ENCODE measurements around the gene MRTFA. TPM values are rescaled to one million over a fixed set of nuclear protein-coding genes. Genes with fewer than 3 reads are reported as not detected.

The MRTFA gene
- total and polyA plus RNA-seq, 9 of the 15 experiments (the other 6 are each of a cell fraction or from before 2014, with no cell fraction given) = 0.84 to 21.1 (median 3.7) TPM

GRCh38 chr22:40636380-40637182, at the start of gene MRTFA (continued):
- TF ChIP-seq, protein P1, sequence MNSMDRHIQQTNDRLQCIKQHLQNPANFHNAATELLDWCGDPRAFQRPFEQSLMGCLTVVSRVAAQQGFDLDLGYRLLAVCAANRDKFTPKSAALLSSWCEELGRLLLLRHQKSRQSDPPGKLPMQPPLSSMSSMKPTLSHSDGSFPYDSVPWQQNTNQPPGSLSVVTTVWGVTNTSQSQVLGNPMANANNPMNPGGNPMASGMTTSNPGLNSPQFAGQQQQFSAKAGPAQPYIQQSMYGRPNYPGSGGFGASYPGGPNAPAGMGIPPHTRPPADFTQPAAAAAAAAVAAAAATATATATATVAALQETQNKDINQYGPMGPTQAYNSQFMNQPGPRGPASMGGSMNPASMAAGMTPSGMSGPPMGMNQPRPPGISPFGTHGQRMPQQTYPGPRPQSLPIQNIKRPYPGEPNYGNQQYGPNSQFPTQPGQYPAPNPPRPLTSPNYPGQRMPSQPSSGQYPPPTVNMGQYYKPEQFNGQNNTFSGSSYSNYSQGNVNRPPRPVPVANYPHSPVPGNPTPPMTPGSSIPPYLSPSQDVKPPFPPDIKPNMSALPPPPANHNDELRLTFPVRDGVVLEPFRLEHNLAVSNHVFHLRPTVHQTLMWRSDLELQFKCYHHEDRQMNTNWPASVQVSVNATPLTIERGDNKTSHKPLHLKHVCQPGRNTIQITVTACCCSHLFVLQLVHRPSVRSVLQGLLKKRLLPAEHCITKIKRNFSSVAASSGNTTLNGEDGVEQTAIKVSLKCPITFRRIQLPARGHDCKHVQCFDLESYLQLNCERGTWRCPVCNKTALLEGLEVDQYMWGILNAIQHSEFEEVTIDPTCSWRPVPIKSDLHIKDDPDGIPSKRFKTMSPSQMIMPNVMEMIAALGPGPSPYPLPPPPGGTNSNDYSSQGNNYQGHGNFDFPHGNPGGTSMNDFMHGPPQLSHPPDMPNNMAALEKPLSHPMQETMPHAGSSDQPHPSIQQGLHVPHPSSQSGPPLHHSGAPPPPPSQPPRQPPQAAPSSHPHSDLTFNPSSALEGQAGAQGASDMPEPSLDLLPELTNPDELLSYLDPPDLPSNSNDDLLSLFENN (IDR thresholded peaks at IDR 0.05; ENCODE audit: low read depth in 2 of 2, low read length in 2 of 2) = no peak
- no peak for TF ChIP-seq ZNF655 (CRISPR knock-in tag; IDR thresholded peaks at IDR 0.05)
- peak; percentile 74 for TF ChIP-seq CREM (IDR thresholded peaks at IDR 0.05; ENCODE audit: low read depth)
- TF ChIP-seq, protein P2, sequence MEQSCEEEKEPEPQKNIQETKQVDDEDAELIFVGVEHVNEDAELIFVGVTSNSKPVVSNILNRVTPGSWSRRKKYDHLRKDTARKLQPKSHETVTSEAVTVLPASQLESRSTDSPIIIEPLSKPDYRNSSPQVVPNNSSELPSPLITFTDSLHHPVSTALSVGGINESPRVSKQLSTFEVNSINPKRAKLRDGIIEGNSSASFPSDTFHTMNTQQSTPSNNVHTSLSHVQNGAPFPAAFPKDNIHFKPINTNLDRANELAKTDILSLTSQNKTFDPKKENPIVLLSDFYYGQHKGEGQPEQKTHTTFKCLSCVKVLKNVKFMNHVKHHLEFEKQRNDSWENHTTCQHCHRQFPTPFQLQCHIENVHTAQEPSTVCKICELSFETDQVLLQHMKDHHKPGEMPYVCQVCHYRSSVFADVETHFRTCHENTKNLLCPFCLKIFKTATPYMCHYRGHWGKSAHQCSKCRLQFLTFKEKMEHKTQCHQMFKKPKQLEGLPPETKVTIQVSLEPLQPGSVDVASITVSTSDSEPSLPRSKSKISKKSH (CRISPR knock-in tag; IDR thresholded peaks at IDR 0.05) = no peak
- peak; percentile 91 for TF ChIP-seq CXXC5 (CRISPR knock-in tag; IDR thresholded peaks at IDR 0.05)
- TF ChIP-seq RBFOX2 (IDR thresholded peaks at IDR 0.05; ENCODE audit: low read depth, low read length) = peak; percentile 96
- TF ChIP-seq, protein P3, sequence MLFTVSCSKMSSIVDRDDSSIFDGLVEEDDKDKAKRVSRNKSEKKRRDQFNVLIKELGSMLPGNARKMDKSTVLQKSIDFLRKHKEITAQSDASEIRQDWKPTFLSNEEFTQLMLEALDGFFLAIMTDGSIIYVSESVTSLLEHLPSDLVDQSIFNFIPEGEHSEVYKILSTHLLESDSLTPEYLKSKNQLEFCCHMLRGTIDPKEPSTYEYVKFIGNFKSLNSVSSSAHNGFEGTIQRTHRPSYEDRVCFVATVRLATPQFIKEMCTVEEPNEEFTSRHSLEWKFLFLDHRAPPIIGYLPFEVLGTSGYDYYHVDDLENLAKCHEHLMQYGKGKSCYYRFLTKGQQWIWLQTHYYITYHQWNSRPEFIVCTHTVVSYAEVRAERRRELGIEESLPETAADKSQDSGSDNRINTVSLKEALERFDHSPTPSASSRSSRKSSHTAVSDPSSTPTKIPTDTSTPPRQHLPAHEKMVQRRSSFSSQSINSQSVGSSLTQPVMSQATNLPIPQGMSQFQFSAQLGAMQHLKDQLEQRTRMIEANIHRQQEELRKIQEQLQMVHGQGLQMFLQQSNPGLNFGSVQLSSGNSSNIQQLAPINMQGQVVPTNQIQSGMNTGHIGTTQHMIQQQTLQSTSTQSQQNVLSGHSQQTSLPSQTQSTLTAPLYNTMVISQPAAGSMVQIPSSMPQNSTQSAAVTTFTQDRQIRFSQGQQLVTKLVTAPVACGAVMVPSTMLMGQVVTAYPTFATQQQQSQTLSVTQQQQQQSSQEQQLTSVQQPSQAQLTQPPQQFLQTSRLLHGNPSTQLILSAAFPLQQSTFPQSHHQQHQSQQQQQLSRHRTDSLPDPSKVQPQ (CRISPR knock-in tag; IDR thresholded peaks at IDR 0.05; ENCODE audit: borderline replicate concordance) = no peak
- TF ChIP-seq NFE2 (IDR thresholded peaks at IDR 0.05; ENCODE audit: low read depth) = no peak
- TF ChIP-seq, protein P4, sequence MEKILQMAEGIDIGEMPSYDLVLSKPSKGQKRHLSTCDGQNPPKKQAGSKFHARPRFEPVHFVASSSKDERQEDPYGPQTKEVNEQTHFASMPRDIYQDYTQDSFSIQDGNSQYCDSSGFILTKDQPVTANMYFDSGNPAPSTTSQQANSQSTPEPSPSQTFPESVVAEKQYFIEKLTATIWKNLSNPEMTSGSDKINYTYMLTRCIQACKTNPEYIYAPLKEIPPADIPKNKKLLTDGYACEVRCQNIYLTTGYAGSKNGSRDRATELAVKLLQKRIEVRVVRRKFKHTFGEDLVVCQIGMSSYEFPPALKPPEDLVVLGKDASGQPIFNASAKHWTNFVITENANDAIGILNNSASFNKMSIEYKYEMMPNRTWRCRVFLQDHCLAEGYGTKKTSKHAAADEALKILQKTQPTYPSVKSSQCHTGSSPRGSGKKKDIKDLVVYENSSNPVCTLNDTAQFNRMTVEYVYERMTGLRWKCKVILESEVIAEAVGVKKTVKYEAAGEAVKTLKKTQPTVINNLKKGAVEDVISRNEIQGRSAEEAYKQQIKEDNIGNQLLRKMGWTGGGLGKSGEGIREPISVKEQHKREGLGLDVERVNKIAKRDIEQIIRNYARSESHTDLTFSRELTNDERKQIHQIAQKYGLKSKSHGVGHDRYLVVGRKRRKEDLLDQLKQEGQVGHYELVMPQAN (IDR thresholded peaks at IDR 0.05; ENCODE audit: borderline replicate concordance) = no peak
- TF ChIP-seq PBX2 (CRISPR knock-in tag; IDR thresholded peaks at IDR 0.05; ENCODE audit: low read depth) = peak; percentile 82
- peak; percentile 100 for TF ChIP-seq PBX2 (tag; conservative IDR thresholded peaks at IDR 0.05; ENCODE audit: low read depth)
